Activated T-cell treated with anti-CD3 and anti-CD28 coated beads, Interleukin-2, amount 50 U/mL, for 48 hours (primary cell): ENCODE data around the gene TGM2.

Experiments used
- DNase-seq, 2 experiments: peaks; one replicate each; pipeline ENCODE4 v3.0.0-alpha.2; 2020

Gene TGM2

GRCh38 chr20:38198238-38198861, 33.3 kb upstream of the TGM2 start:
- no peak for DNase-seq

GRCh38 chr20:38197619-38198018, 32.5 kb upstream of the TGM2 start:
- DNase-seq = no peak

- DNase-seq = no peak
These were observed 32.1 kb upstream of the TGM2 start for GRCh38 chr20:38197217-38197616.

- no peak for DNase-seq
These were observed 31.5 kb upstream of the TGM2 start for GRCh38 chr20:38196592-38196991.

GRCh38 chr20:38196076-38196475, 31.0 kb upstream of the TGM2 start:
- DNase-seq = no peak

- DNase-seq = no peak
These were observed 30.5 kb upstream of the TGM2 start for GRCh38 chr20:38195521-38195920.

GRCh38 chr20:38194971-38195504, 30.0 kb upstream of the TGM2 start:
- no peak for DNase-seq

GRCh38 chr20:38193586-38194105, 28.6 kb upstream of the TGM2 start:
- DNase-seq = no peak

GRCh38 chr20:38192323-38192885, 27.3 kb upstream of the TGM2 start:
- no peak for DNase-seq

- DNase-seq = no peak
These were observed 26.6 kb upstream of the TGM2 start for GRCh38 chr20:38191654-38192053.

GRCh38 chr20:38190936-38191371, 25.9 kb upstream of the TGM2 start:
- no peak for DNase-seq

GRCh38 chr20:38190166-38190565, 25.1 kb upstream of the TGM2 start:
- no peak for DNase-seq

GRCh38 chr20:38187517-38187916, 22.4 kb upstream of the TGM2 start:
- DNase-seq = no peak

GRCh38 chr20:38186788-38187221, 21.7 kb upstream of the TGM2 start:
- no peak for DNase-seq

GRCh38 chr20:38184101-38184500, 19.0 kb upstream of the TGM2 start:
- DNase-seq = no peak

GRCh38 chr20:38181971-38182370, 16.9 kb upstream of the TGM2 start:
- no peak for DNase-seq

GRCh38 chr20:38181207-38181801, 16.2 kb upstream of the TGM2 start:
- DNase-seq = no peak

GRCh38 chr20:38180781-38181180, 15.7 kb upstream of the TGM2 start:
- no peak for DNase-seq

GRCh38 chr20:38179846-38180245, 14.8 kb upstream of the TGM2 start:
- DNase-seq = no peak

- no peak for DNase-seq
These were observed 13.5 kb upstream of the TGM2 start for GRCh38 chr20:38178581-38178980.

GRCh38 chr20:38178065-38178491, 13.0 kb upstream of the TGM2 start:
- no peak for DNase-seq

- DNase-seq = no peak
These were observed 12.1 kb upstream of the TGM2 start for GRCh38 chr20:38177201-38177600.

GRCh38 chr20:38175304-38176180, 10.5 kb upstream of the TGM2 start:
- DNase-seq = no peak
